Peyer's patch (tissue), 4 donors: ENCODE data around the gene COX7B2.

ENCODE experiments used
- CTCF ChIP-seq, 6 experiments: fragments of 450-650 bp in 4 of 6; fragments of 200-600 bp in 2 of 6; sonication (generic) in 1 of 6; IDR thresholded peaks; one replicate each; pipeline ENCODE4 v1.5.1; 2017 to 2019; ENCODE audit warnings: antibody characterized with exemption in 6 of 6, mild to moderate bottlenecking in 3 of 6, moderate library complexity in 1 of 6
- POLR2A ChIP-seq, 2 donors: fragments of 450-650 bp; IDR thresholded peaks; one replicate each; pipeline ENCODE4 v1.5.1; 2017; ENCODE audit warnings: antibody characterized with exemption in 2 of 2, mild to moderate bottlenecking in 2 of 2, moderate library complexity in 2 of 2

DNA sequence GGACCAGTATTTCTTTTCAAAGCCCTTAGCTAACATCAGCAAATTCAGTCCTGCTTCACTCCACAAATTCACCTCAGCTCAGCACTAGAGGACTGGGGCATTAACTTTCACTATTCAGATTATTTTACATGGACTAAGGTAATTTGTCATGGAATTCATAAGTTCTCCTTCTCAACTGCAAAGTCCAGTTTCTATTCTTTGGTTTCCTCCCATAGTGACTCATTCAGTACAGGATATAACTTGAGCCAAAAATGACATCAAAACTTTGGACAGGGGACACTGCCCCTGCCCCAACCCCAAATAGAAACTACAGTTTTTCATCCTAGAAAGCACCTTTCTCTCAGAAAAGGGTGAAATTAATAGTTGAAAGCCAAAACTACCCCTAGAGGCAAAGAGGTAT lies 52.7 kb downstream of the COX7B2 start:
- TF ChIP-seq CTCF (IDR thresholded peaks at IDR 0.05) (no peak), POLR2A (IDR thresholded peaks at IDR 0.05) (no peak)
